A673 (cell line): ENCODE measurements around the gene CARMIL1. TPM values are rescaled to one million over a fixed set of nuclear protein-coding genes. Genes with fewer than 3 reads are reported as not detected.
A peak's percentile ranks its signal among the peaks of the same experiment; 100 is the strongest.

ENCODE experiments used
- BruUV-seq: library from RNA; stranded (reverse); fragments of 400-500 nt; replicated peaks from 2 replicates; lab custom pipeline; 2021; lab: Mats Ljungman, UMichigan
- CTCF ChIA-PET: fragments of 300-600 bp; sonication (Branson Sonifier 250); formaldehyde crosslinking; loops from one replicate; lab custom pipeline; 2022; ENCODE audit warnings: antibody characterized with exemption; lab: Charles Lee
- POLR2A ChIA-PET: fragments of 300-600 bp; sonication (Branson Sonifier 250); formaldehyde crosslinking; loops from one replicate; lab custom pipeline; 2022; ENCODE audit warnings: antibody characterized with exemption; ENCODE audit not compliant: low non-redundant PET; lab: Charles Lee
- DNase-seq: peaks from one replicate; pipeline ENCODE4 v3.0.0-alpha.2; 2015; ENCODE audit warnings: low spot score
- H3K27ac ChIP-seq: fragments of 200-600 bp; sonication (generic); 2 replicates; pipeline ENCODE4 v1.5.1; 2016; ENCODE audit warnings: mixed run types, low read depth, mild to moderate bottlenecking, mixed read lengths, antibody characterized with exemption, low read length; ENCODE audit not compliant: poor library complexity, severe bottlenecking
- H3K27me3 ChIP-seq: fragments of 200-600 bp; sonication (generic); replicated peaks from 2 replicates; pipeline ENCODE4 v1.6.1; 2017; ENCODE audit warnings: mixed run types, low read depth, mild to moderate bottlenecking, mixed read lengths, antibody characterized with exemption, low read length; ENCODE audit not compliant: insufficient read depth, poor library complexity
- H3K36me3 ChIP-seq: fragments of 200-600 bp; sonication (generic); 2 replicates; pipeline ENCODE4 v1.6.1; 2016; ENCODE audit warnings: mixed run types, mild to moderate bottlenecking, mixed read lengths, antibody characterized with exemption, low read length; ENCODE audit not compliant: insufficient read depth, poor library complexity, severe bottlenecking
- H3K4me1 ChIP-seq: fragments of 200-600 bp; sonication (generic); 2 replicates; pipeline ENCODE4 v1.6.1; 2017; ENCODE audit warnings: mixed run types, mild to moderate bottlenecking, mixed read lengths, antibody characterized with exemption, low read length; ENCODE audit not compliant: insufficient read depth, poor library complexity, severe bottlenecking
- H3K4me3 ChIP-seq: fragments of 200-600 bp; sonication (generic); 2 replicates; pipeline ENCODE4 v1.5.1; 2016; ENCODE audit warnings: low read depth, mixed run types, mild to moderate bottlenecking, mixed read lengths, low read length; ENCODE audit not compliant: poor library complexity, severe bottlenecking
- H3K9me3 ChIP-seq: fragments of 200-600 bp; sonication (generic); 2 replicates; pipeline ENCODE4 v1.6.1; 2016; ENCODE audit warnings: mixed run types, low read depth, mild to moderate bottlenecking, mixed read lengths, antibody characterized with exemption, low read length; ENCODE audit not compliant: poor library complexity, severe bottlenecking
- EZH2 ChIP-seq: fragments of 200-600 bp; sonication (generic); IDR thresholded peaks from 2 replicates; pipeline ENCODE4 v1.6.1; 2017; ENCODE audit warnings: borderline replicate concordance, low read depth, mild to moderate bottlenecking, mixed read lengths, antibody characterized with exemption, low read length; ENCODE audit not compliant: poor library complexity, severe bottlenecking
- intact Hi-C: fragments of 100-400 bp; cut with micrococcal nuclease; formaldehyde crosslinking; loops from one replicate; pipeline ENCODE4 v1.10.0; 2022; ENCODE audit not compliant: unreplicated experiment
- total RNA-seq: library from RNA; stranded (reverse); gene quantifications from 2 replicates; pipeline ENCODE4 v1.2.3, GENCODE V29; 2021
- TF ChIP-seq, protein P1 (sequence below): fragments of 300-800, 200-600 bp; sonication (generic); conservative IDR thresholded peaks from 2 replicates; pipeline ENCODE4 v1.5.1; 2017; ENCODE audit warnings: low read depth, mild to moderate bottlenecking, antibody characterized with exemption, low read length, moderate library complexity, mixed read lengths

CARMIL1 gene
- total RNA-seq, 1 experiment from 2014 or later, result 7.2 TPM

GRCh38 chr6:25564943-25565342, 285.8 kb downstream of the CARMIL1 start:
- Histone ChIP-seq H3K27ac (no peak overlapping the region), H3K9me3 (no peaks in the 10 kb centered on the region), H3K36me3 (no peaks in the 10 kb centered on the region), H3K4me3 (no peak overlapping the region), H3K27me3 (no peaks in the 10 kb centered on the region), H3K4me1 (peaks cover 4% of the 10 kb centered on the region)
- BruUV-seq, result no TSS peak
- TF ChIP-seq, protein P1, sequence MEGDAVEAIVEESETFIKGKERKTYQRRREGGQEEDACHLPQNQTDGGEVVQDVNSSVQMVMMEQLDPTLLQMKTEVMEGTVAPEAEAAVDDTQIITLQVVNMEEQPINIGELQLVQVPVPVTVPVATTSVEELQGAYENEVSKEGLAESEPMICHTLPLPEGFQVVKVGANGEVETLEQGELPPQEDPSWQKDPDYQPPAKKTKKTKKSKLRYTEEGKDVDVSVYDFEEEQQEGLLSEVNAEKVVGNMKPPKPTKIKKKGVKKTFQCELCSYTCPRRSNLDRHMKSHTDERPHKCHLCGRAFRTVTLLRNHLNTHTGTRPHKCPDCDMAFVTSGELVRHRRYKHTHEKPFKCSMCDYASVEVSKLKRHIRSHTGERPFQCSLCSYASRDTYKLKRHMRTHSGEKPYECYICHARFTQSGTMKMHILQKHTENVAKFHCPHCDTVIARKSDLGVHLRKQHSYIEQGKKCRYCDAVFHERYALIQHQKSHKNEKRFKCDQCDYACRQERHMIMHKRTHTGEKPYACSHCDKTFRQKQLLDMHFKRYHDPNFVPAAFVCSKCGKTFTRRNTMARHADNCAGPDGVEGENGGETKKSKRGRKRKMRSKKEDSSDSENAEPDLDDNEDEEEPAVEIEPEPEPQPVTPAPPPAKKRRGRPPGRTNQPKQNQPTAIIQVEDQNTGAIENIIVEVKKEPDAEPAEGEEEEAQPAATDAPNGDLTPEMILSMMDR, result no peak
- TF ChIP-seq EZH2, result no peak
- ChIA-PET CTCF (no interaction called here), POLR2A (no interaction called here)
- intact Hi-C loops, result no loop called here
- DNase-seq, result no peak

- no TSS peak for BruUV-seq
- DNase-seq, result peak; percentile 23
- H3K9me3 ChIP-seq, result no peaks in the 10 kb centered on the region
- H3K4me1 ChIP-seq, result peaks cover 21% of the 10 kb centered on the region
- ChIA-PET CTCF (no interaction called here), POLR2A (no interaction called here)
- H3K27ac ChIP-seq, result peak overlapping the region; percentile 10
- no peak overlapping the region for H3K4me3 ChIP-seq
- TF ChIP-seq, protein P1, result no peak
- TF ChIP-seq EZH2, result no peak
- intact Hi-C loops, result no loop called here
- no peaks in the 10 kb centered on the region for H3K36me3 ChIP-seq
- H3K27me3 ChIP-seq, result no peaks in the 10 kb centered on the region
Observed at GRCh38 chr6:25570578-25570977, 291.4 kb downstream of the CARMIL1 start.

DNA sequence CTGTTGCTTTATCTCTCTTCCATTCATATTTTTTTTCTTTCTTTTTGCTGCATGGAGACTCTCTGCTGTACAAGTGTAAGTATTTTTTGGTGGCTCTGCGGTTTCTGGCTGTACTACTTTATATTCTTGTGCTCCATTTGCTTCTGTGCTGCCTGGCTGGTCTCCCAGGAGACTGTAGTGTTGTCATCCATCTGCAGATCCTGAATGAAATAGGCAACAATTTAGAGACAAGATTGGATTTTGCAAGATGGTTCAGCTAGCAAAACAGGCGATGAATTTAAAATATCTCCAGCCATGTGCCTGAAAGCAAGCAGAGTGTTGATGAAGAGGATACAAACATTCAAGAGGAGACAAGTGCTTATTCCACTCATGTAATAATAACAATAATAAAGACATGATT, 297.7 kb downstream of the CARMIL1 start:
- no peak for TF ChIP-seq EZH2
- TF ChIP-seq, protein P1, result no peak
- Histone ChIP-seq H3K27me3 (no peaks in the 10 kb centered on the region), H3K27ac (no peak overlapping the region), H3K36me3 (no peaks in the 10 kb centered on the region), H3K4me1 (no peaks in the 10 kb centered on the region), H3K9me3 (no peaks in the 10 kb centered on the region), H3K4me3 (no peak overlapping the region)
- ChIA-PET POLR2A (no interaction called here), CTCF (no interaction called here)
- DNase-seq, result no peak
- intact Hi-C loops, result no loop called here
- BruUV-seq, result no TSS peak
